HepG2 (cell line): ENCODE measurements around the gene RNF10. TPM values are rescaled to one million over a fixed set of nuclear protein-coding genes. Genes with fewer than 3 reads are reported as not detected.

ENCODE experiments used
- AFF4 ChIP-seq: sonication (generic); formaldehyde crosslinking; IDR thresholded peaks from 2 replicates; pipeline ENCODE4 v1.4.0; 2020; ENCODE audit warnings: missing genetic modification reagents
- ARID4A ChIP-seq: sonication (generic); formaldehyde crosslinking; IDR thresholded peaks from 2 replicates; pipeline ENCODE4 v1.5.0; 2020; ENCODE audit warnings: mild to moderate bottlenecking, missing genetic modification reagents, borderline replicate concordance
- CBX5 ChIP-seq: sonication (generic); formaldehyde crosslinking; IDR thresholded peaks from 2 replicates; pipeline ENCODE4 v1.4.0; 2020; ENCODE audit warnings: missing genetic modification reagents, borderline replicate concordance
- DRAP1 ChIP-seq: IDR thresholded peaks from 2 replicates; pipeline ENCODE4 v1.6.1; 2016; ENCODE audit warnings: missing genetic modification reagents, missing compliant biosample characterization
- HNRNPH1 ChIP-seq: fragments of 200-400 bp; formaldehyde crosslinking; optimal IDR thresholded peaks from 2 replicates; pipeline ENCODE3; 2017; ENCODE audit warnings: mild to moderate bottlenecking, low read depth, low read length
- HNRNPLL ChIP-seq: fragments of 200-400 bp; formaldehyde crosslinking; IDR thresholded peaks from 2 replicates; pipeline ENCODE4 v1.6.1; 2017; ENCODE audit warnings: mild to moderate bottlenecking, low read depth, low read length; ENCODE audit not compliant: poor library complexity, severe bottlenecking
- HOXA3 ChIP-seq: sonication (generic); formaldehyde crosslinking; IDR thresholded peaks from 2 replicates; pipeline ENCODE4 v1.5.0; 2020; ENCODE audit warnings: missing genetic modification reagents
- NCOA1 ChIP-seq: sonication (generic); formaldehyde crosslinking; IDR thresholded peaks from 2 replicates; pipeline ENCODE4 v1.9.0; 2021; ENCODE audit warnings: missing genetic modification reagents
- NRL ChIP-seq: sonication (generic); formaldehyde crosslinking; IDR thresholded peaks from 2 replicates; pipeline ENCODE4 v1.5.0; 2020; ENCODE audit warnings: missing genetic modification reagents, mild to moderate bottlenecking, moderate library complexity, borderline replicate concordance
- PBX2 ChIP-seq: IDR thresholded peaks from 2 replicates; pipeline ENCODE4 v1.6.1; 2016; ENCODE audit warnings: control low read depth
- SIX1 ChIP-seq: sonication (generic); formaldehyde crosslinking; IDR thresholded peaks from 2 replicates; pipeline ENCODE4 v1.4.0; 2020; ENCODE audit warnings: missing genetic modification reagents, borderline replicate concordance
- ZBTB26 ChIP-seq: IDR thresholded peaks from 2 replicates; pipeline ENCODE4 v1.6.1; 2016; ENCODE audit warnings: missing compliant biosample characterization, missing genetic modification reagents, borderline replicate concordance
- ZBTB46 ChIP-seq: sonication (generic); formaldehyde crosslinking; IDR thresholded peaks from 2 replicates; pipeline ENCODE4 v1.4.0; 2020; ENCODE audit warnings: mild to moderate bottlenecking, missing genetic modification reagents, borderline replicate concordance
- ZFX ChIP-seq: sonication (generic); formaldehyde crosslinking; IDR thresholded peaks from 2 replicates; pipeline ENCODE4 v1.4.0; 2020; ENCODE audit warnings: mild to moderate bottlenecking, low read depth, missing genetic modification reagents, moderate library complexity
- polyA plus RNA-seq, 8 experiments: library from polyadenylated mRNA; depleted of rRNA in 3 of 8; stranded (reverse) in 7 of 8; unstranded in 1 of 8; fragments of >200 nt; fragmentation: Illumina TruSeq in 4 of 8; extraction: Trizol in 4 of 8; gene quantifications; 2 replicates each; pipeline versions ENCODE4 v1.2.1 to v1.2.3, GENCODE V29; 2011 to 2016; ENCODE audit warnings: low read depth in 4 of 8, missing spikeins in 1 of 8, mixed read lengths in 1 of 8; ENCODE audit not compliant: insufficient read depth in 1 of 8
- total RNA-seq, 5 experiments: library from RNA; depleted of rRNA; stranded (reverse); fragments of >200 nt; fragmentation: Illumina TruSeq; extraction: Trizol; gene quantifications; 2 replicates each; pipeline ENCODE4 v1.2.3, GENCODE V29; 2016; ENCODE audit warnings: low read depth in 1 of 5

The RNF10 gene
- total and polyA plus RNA-seq, 2 of the 13 experiments (the other 11 are each of a cell fraction or from before 2014, with no cell fraction given), result 62.5 to 88.0 TPM

- TF ChIP-seq ZBTB46 (CRISPR knock-in tag), result no peak
- TF ChIP-seq ARID4A, result peak; percentile 84
- TF ChIP-seq SIX1 (CRISPR knock-in tag), result 0 out of 2 replicates have a peak, but pooled peaks have one; percentile 30
- TF ChIP-seq NRL (CRISPR knock-in tag), result no peak
- peak; percentile 93 for TF ChIP-seq DRAP1 (CRISPR knock-in tag)
- TF ChIP-seq HNRNPLL, result no peak
- TF ChIP-seq ZBTB26 (CRISPR knock-in tag), result no peak
- TF ChIP-seq NCOA1 (CRISPR knock-in tag), result 0 out of 2 replicates have a peak, but pooled peaks have one; percentile 29
- TF ChIP-seq PBX2 (CRISPR knock-in tag), result no peak
- no peak for TF ChIP-seq AFF4 (CRISPR knock-in tag)
- TF ChIP-seq CBX5 (CRISPR knock-in tag), result no peak
- TF ChIP-seq HNRNPH1, result no peak
- peak; percentile 46 for TF ChIP-seq HOXA3 (CRISPR knock-in tag)
- peak; percentile 88; the same call in 1 of the 2 replicates for TF ChIP-seq ZFX
Observed at GRCh38 chr12:120534203-120534702, at the start of gene RNF10 (continued).
